ENCODE data around the gene MYO1D.

- TF ChIP-seq CTCF (IDR thresholded peaks at IDR 0.05) (no peak), POLR2A (IDR thresholded peaks at IDR 0.05) (no peak), POLR2AphosphoS5 (IDR thresholded peaks at IDR 0.05) (no peak), EP300 (IDR thresholded peaks at IDR 0.05) (no peak)
These were observed 292.1 kb downstream of the MYO1D start for GRCh38 chr17:32584792-32585191.

Measured in suprapubic skin (tissue), 4 donors.